PFSK-1 (cell line): ENCODE results near the gene C10orf67.

ENCODE experiments used
- FOXP2 ChIP-seq: optimal IDR thresholded peaks from 2 replicates; pipeline ENCODE3; 2011; ENCODE audit warnings: borderline replicate concordance, control low read depth, inconsistent platforms; ENCODE audit not compliant: insufficient read depth; ENCODE audit errors: extremely low read length, extremely low read depth
- POLR2AphosphoS5 ChIP-seq: IDR thresholded peaks from 2 replicates; pipeline ENCODE4 v1.6.1; 2012; ENCODE audit warnings: low read depth, mild to moderate bottlenecking, control low read depth, low read length, moderate library complexity
- REST ChIP-seq, 2 experiments: IDR thresholded peaks; 2 replicates each; pipeline versions ENCODE4 v1.6.1 to v1.8.0; 2011 to 2012; ENCODE audit warnings: low read depth in 2 of 2, low read length in 2 of 2, control low read depth in 1 of 2, inconsistent platforms in 1 of 2, mild to moderate bottlenecking in 1 of 2, moderate library complexity in 1 of 2; ENCODE audit not compliant: insufficient read depth in 1 of 2
- SIN3A ChIP-seq: IDR thresholded peaks from 2 replicates; pipeline ENCODE4 v1.6.1; 2012; ENCODE audit warnings: mild to moderate bottlenecking, low read length, moderate library complexity, borderline replicate concordance; ENCODE audit not compliant: insufficient read depth
- TAF1 ChIP-seq: IDR thresholded peaks from 2 replicates; pipeline ENCODE4 v1.6.1; 2012; ENCODE audit warnings: low read length, control low read depth, borderline replicate concordance; ENCODE audit not compliant: insufficient read depth

GRCh38 chr10:23157239-23157681 lies 187.3 kb downstream of the C10orf67 start:
- TF ChIP-seq TAF1 (no peak), POLR2AphosphoS5 (no peak), REST (IDR thresholded peaks at IDR 0.05; ENCODE audit: insufficient read depth in 1 of 2, low read depth in 2 of 2, low read length in 2 of 2) (no peak), SIN3A (no peak), FOXP2 (no peak)
